ENCODE results near the gene CXCL13. TPM values are rescaled to one million over a fixed set of nuclear protein-coding genes. Genes with fewer than 3 reads are reported as not detected.

CXCL13 gene
- total RNA-seq, 1 experiment from 2014 or later, result not detected

- no peak for TF ChIP-seq ZNF532 (CRISPR knock-in tag; IDR thresholded peaks at IDR 0.05; ENCODE audit: borderline replicate concordance)
- no peak for TF ChIP-seq NR1H2 (CRISPR knock-in tag; IDR thresholded peaks at IDR 0.05)
- TF ChIP-seq, protein P1, sequence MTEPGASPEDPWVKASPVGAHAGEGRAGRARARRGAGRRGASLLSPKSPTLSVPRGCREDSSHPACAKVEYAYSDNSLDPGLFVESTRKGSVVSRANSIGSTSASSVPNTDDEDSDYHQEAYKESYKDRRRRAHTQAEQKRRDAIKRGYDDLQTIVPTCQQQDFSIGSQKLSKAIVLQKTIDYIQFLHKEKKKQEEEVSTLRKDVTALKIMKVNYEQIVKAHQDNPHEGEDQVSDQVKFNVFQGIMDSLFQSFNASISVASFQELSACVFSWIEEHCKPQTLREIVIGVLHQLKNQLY (CRISPR knock-in tag; IDR thresholded peaks at IDR 0.05), result no peak
- TF ChIP-seq HMGXB4 (CRISPR knock-in tag; IDR thresholded peaks at IDR 0.05), result no peak
- no peak for TF ChIP-seq MYBL2 (CRISPR knock-in tag; IDR thresholded peaks at IDR 0.05)
- no peak for TF ChIP-seq SOX15 (CRISPR knock-in tag; IDR thresholded peaks at IDR 0.05)
- no peak for TF ChIP-seq FOXJ3 (CRISPR knock-in tag; IDR thresholded peaks at IDR 0.05; ENCODE audit: borderline replicate concordance)
- TF ChIP-seq, protein P2, sequence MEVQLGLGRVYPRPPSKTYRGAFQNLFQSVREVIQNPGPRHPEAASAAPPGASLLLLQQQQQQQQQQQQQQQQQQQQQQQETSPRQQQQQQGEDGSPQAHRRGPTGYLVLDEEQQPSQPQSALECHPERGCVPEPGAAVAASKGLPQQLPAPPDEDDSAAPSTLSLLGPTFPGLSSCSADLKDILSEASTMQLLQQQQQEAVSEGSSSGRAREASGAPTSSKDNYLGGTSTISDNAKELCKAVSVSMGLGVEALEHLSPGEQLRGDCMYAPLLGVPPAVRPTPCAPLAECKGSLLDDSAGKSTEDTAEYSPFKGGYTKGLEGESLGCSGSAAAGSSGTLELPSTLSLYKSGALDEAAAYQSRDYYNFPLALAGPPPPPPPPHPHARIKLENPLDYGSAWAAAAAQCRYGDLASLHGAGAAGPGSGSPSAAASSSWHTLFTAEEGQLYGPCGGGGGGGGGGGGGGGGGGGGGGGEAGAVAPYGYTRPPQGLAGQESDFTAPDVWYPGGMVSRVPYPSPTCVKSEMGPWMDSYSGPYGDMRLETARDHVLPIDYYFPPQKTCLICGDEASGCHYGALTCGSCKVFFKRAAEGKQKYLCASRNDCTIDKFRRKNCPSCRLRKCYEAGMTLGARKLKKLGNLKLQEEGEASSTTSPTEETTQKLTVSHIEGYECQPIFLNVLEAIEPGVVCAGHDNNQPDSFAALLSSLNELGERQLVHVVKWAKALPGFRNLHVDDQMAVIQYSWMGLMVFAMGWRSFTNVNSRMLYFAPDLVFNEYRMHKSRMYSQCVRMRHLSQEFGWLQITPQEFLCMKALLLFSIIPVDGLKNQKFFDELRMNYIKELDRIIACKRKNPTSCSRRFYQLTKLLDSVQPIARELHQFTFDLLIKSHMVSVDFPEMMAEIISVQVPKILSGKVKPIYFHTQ (CRISPR knock-in tag; IDR thresholded peaks at IDR 0.05), result no peak
- no peak for TF ChIP-seq NFYB (CRISPR knock-in tag; conservative IDR thresholded peaks at IDR 0.05; ENCODE audit: low read depth)
- no peak for TF ChIP-seq SMAD4 (CRISPR knock-in tag; IDR thresholded peaks at IDR 0.05)
- TF ChIP-seq, protein P3, sequence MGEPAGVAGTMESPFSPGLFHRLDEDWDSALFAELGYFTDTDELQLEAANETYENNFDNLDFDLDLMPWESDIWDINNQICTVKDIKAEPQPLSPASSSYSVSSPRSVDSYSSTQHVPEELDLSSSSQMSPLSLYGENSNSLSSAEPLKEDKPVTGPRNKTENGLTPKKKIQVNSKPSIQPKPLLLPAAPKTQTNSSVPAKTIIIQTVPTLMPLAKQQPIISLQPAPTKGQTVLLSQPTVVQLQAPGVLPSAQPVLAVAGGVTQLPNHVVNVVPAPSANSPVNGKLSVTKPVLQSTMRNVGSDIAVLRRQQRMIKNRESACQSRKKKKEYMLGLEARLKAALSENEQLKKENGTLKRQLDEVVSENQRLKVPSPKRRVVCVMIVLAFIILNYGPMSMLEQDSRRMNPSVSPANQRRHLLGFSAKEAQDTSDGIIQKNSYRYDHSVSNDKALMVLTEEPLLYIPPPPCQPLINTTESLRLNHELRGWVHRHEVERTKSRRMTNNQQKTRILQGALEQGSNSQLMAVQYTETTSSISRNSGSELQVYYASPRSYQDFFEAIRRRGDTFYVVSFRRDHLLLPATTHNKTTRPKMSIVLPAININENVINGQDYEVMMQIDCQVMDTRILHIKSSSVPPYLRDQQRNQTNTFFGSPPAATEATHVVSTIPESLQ (CRISPR knock-in tag; IDR thresholded peaks at IDR 0.05), result no peak
- no peak for TF ChIP-seq CBFB (CRISPR knock-in tag; IDR thresholded peaks at IDR 0.05; ENCODE audit: low read depth)
- TF ChIP-seq TP53 (CRISPR knock-in tag; IDR thresholded peaks at IDR 0.05), result no peak
- no peak for TF ChIP-seq ZNF671 (CRISPR knock-in tag; IDR thresholded peaks at IDR 0.05)
- TF ChIP-seq JUN (CRISPR knock-in tag; IDR thresholded peaks at IDR 0.05), result no peak
- no peak for TF ChIP-seq ZNF263 (CRISPR knock-in tag; IDR thresholded peaks at IDR 0.05; ENCODE audit: low read depth)
- no peak for TF ChIP-seq OVOL2 (CRISPR knock-in tag; IDR thresholded peaks at IDR 0.05; ENCODE audit: borderline replicate concordance)
- H3K9me3 Mint-ChIP-seq, result peaks cover 7% of the 10 kb centered on the region; the same call in 1 of the 2 replicates
- H3K27me3 Mint-ChIP-seq (ENCODE audit: low read depth), result no peaks in the 10 kb centered on the region; the same call in 1 of the 2 replicates
- no peak overlapping the region for H3K4me3 Mint-ChIP-seq
- no peak for ATAC-seq
- H3K4me1 Mint-ChIP-seq, result no peaks in the 10 kb centered on the region
- ChIA-PET POLR2A (no interaction called here), CTCF (no interaction called here)
- no peak overlapping the region for H3K27ac Mint-ChIP-seq
- H3K36me3 Mint-ChIP-seq, result no peaks in the 10 kb centered on the region
- no peak for DNase-seq (ENCODE audit: low spot score)
Observed at GRCh38 chr4:77631276-77631675, 25.7 kb downstream of the CXCL13 start.
